Measurements from ENCODE around the gene SENP6.
"Not testable (repeated sequence)": the region's sequence is repeated elsewhere in the genome, so short reads cannot be mapped to it uniquely, and the experiment has no call there.

SENP6 gene

GRCh38 chr6:75666592-75666991 is 64.9 kb downstream of the SENP6 start:
- H3K36me3 ChIP-seq (ENCODE audit: control insufficient read depth, insufficient read depth, low read length) = no peaks in the 10 kb centered on the region
- no peak overlapping the region for H3K27ac ChIP-seq

GRCh38 chr6:75673884-75674283 is 72.2 kb downstream of the SENP6 start:
- Histone ChIP-seq H3K4me3 (ENCODE audit: low read depth, low read length) (no peak overlapping the region), H3K9ac (no peak overlapping the region), H3K27me3 (ENCODE audit: control insufficient read depth, insufficient read depth, low read length) (no peaks in the 10 kb centered on the region), H3K4me2 (ENCODE audit: low read length) (no peak overlapping the region), H2AFZ (no peak overlapping the region), H3K9me3 (ENCODE audit: control insufficient read depth, low read length) (no peaks in the 10 kb centered on the region), H3K79me2 (peaks cover 2% of the 10 kb centered on the region), H3K4me1 (no peaks in the 10 kb centered on the region), H3K36me3 (ENCODE audit: control insufficient read depth, insufficient read depth, low read length) (no peaks in the 10 kb centered on the region), H3K27ac (no peak overlapping the region)
- no peak for TF ChIP-seq CTCF (IDR thresholded peaks at IDR 0.05)

More at GRCh38 chr6:75666592-75666991, 64.9 kb downstream of the SENP6 start:
- Histone ChIP-seq H3K4me3 (ENCODE audit: low read depth, low read length) (no peak overlapping the region), H3K79me2 (peaks cover 3% of the 10 kb centered on the region), H3K27me3 (ENCODE audit: control insufficient read depth, insufficient read depth, low read length) (no peaks in the 10 kb centered on the region), H3K4me2 (ENCODE audit: low read length) (no peak overlapping the region), H2AFZ (no peak overlapping the region), H3K4me1 (no peaks in the 10 kb centered on the region), H3K9ac (no peak overlapping the region), H3K9me3 (ENCODE audit: control insufficient read depth, low read length) (no peaks in the 10 kb centered on the region)
- TF ChIP-seq CTCF (IDR thresholded peaks at IDR 0.05) = no peak

GRCh38 chr6:75676377-75676776 is 74.7 kb downstream of the SENP6 start:
- Histone ChIP-seq H3K27ac (no peak overlapping the region), H2AFZ (no peak overlapping the region), H3K4me1 (no peaks in the 10 kb centered on the region), H3K4me2 (ENCODE audit: low read length) (no peak overlapping the region), H3K27me3 (ENCODE audit: control insufficient read depth, insufficient read depth, low read length) (no peaks in the 10 kb centered on the region), H3K79me2 (peaks cover 2% of the 10 kb centered on the region), H3K36me3 (ENCODE audit: control insufficient read depth, insufficient read depth, low read length) (no peaks in the 10 kb centered on the region), H3K9me3 (ENCODE audit: control insufficient read depth, low read length) (no peaks in the 10 kb centered on the region), H3K4me3 (ENCODE audit: low read depth, low read length) (no peak overlapping the region), H3K9ac (no peak overlapping the region)
- TF ChIP-seq CTCF (IDR thresholded peaks at IDR 0.05) = no peak

GRCh38 chr6:75682548-75682947 is 80.9 kb downstream of the SENP6 start:
- not testable (repeated sequence) for H3K79me2 ChIP-seq; H3K9ac ChIP-seq; H3K27me3 ChIP-seq (ENCODE audit: control insufficient read depth, insufficient read depth, low read length); H3K36me3 ChIP-seq (ENCODE audit: control insufficient read depth, insufficient read depth, low read length); H2AFZ ChIP-seq; H3K9me3 ChIP-seq (ENCODE audit: control insufficient read depth, low read length); H3K4me2 ChIP-seq (ENCODE audit: low read length); H3K4me3 ChIP-seq (ENCODE audit: low read depth, low read length); H3K27ac ChIP-seq; H3K4me1 ChIP-seq

- H3K27me3 ChIP-seq (ENCODE audit: control insufficient read depth, insufficient read depth, low read length); H3K4me2 ChIP-seq (ENCODE audit: low read length); H3K9me3 ChIP-seq (ENCODE audit: control insufficient read depth, low read length); H3K36me3 ChIP-seq (ENCODE audit: control insufficient read depth, insufficient read depth, low read length); H3K9ac ChIP-seq; H2AFZ ChIP-seq; H3K4me3 ChIP-seq (ENCODE audit: low read depth, low read length); H3K4me1 ChIP-seq; H3K27ac ChIP-seq; H3K79me2 ChIP-seq: not testable (repeated sequence)
Measured at GRCh38 chr6:75683005-75683404, 81.3 kb downstream of the SENP6 start.

- not testable (repeated sequence) for H3K4me2 ChIP-seq (ENCODE audit: low read length); H3K4me1 ChIP-seq; H3K36me3 ChIP-seq (ENCODE audit: control insufficient read depth, insufficient read depth, low read length); H3K27ac ChIP-seq; H3K9me3 ChIP-seq (ENCODE audit: control insufficient read depth, low read length); H3K27me3 ChIP-seq (ENCODE audit: control insufficient read depth, insufficient read depth, low read length); H3K4me3 ChIP-seq (ENCODE audit: low read depth, low read length); H3K79me2 ChIP-seq; H3K9ac ChIP-seq; H2AFZ ChIP-seq
Measured at GRCh38 chr6:75687535-75687934, 85.9 kb downstream of the SENP6 start.

- not testable (repeated sequence) for H3K27ac ChIP-seq; H3K27me3 ChIP-seq (ENCODE audit: control insufficient read depth, insufficient read depth, low read length); H3K4me1 ChIP-seq; H3K4me3 ChIP-seq (ENCODE audit: low read depth, low read length); H3K9ac ChIP-seq; H3K36me3 ChIP-seq (ENCODE audit: control insufficient read depth, insufficient read depth, low read length); H3K79me2 ChIP-seq; H3K4me2 ChIP-seq (ENCODE audit: low read length); H3K9me3 ChIP-seq (ENCODE audit: control insufficient read depth, low read length); H2AFZ ChIP-seq
Measured at GRCh38 chr6:75687937-75688336, 86.3 kb downstream of the SENP6 start.

All from parathyroid adenoma (tissue), 2 donors.